Fibroblast of lung (primary cell): ENCODE results near the gene SMAD3. TPM values are rescaled to one million over a fixed set of nuclear protein-coding genes. Genes with fewer than 3 reads are reported as not detected.

Experiments used
- DNase-seq, 2 donors: peaks; one replicate each; pipeline versions ENCODE4 v3.0.0 to v3.0.0-alpha.2; 2010; ENCODE audit warnings: low read depth in 2 of 2
- H2AFZ ChIP-seq: 2 replicates; pipeline ENCODE4 v1.5.1; 2012; ENCODE audit warnings: low read length, control low read depth, inconsistent platforms
- H3K27ac ChIP-seq: 2 replicates; pipeline ENCODE4 v1.5.1; 2011; ENCODE audit warnings: low read length, control low read depth; ENCODE audit not compliant: insufficient read depth
- H3K27me3 ChIP-seq: 2 replicates; pipeline ENCODE4 v1.5.1; 2011; ENCODE audit warnings: mild to moderate bottlenecking, low read length; ENCODE audit not compliant: control insufficient read depth, insufficient read depth
- H3K36me3 ChIP-seq: 2 replicates; pipeline ENCODE4 v1.5.1; 2011; ENCODE audit warnings: low read length; ENCODE audit not compliant: control insufficient read depth, insufficient read depth
- H3K4me1 ChIP-seq: 2 replicates; pipeline ENCODE4 v1.5.1; 2011; ENCODE audit warnings: low read length; ENCODE audit not compliant: control insufficient read depth, insufficient read depth; ENCODE audit errors: extremely low read depth
- H3K4me2 ChIP-seq: 2 replicates; pipeline ENCODE4 v1.5.1; 2011; ENCODE audit warnings: low read length, control low read depth; ENCODE audit not compliant: insufficient read depth; ENCODE audit errors: extremely low read depth
- H3K4me3 ChIP-seq, 4 experiments: fragments of 200-600 bp in 1 of 4; sonication (generic) in 1 of 4; replicated peaks in 1 of 4; 2 replicates each; pipeline ENCODE4 v1.5.1; 2011 to 2016; ENCODE audit warnings: low read length in 4 of 4, low read depth in 3 of 4, mild to moderate bottlenecking in 3 of 4, control low read depth in 2 of 4, inconsistent platforms in 1 of 4, mixed read lengths in 1 of 4; ENCODE audit not compliant: insufficient read depth in 1 of 4; ENCODE audit errors: control extremely low read depth in 1 of 4
- H3K79me2 ChIP-seq: 2 replicates; pipeline ENCODE4 v1.5.1; 2012; ENCODE audit warnings: mild to moderate bottlenecking, low read length, inconsistent platforms; ENCODE audit not compliant: control insufficient read depth, insufficient read depth
- H3K9ac ChIP-seq: 2 replicates; pipeline ENCODE4 v1.5.1; 2011; ENCODE audit warnings: mild to moderate bottlenecking, low read length, control low read depth; ENCODE audit not compliant: insufficient read depth
- H3K9me3 ChIP-seq: 2 replicates; pipeline ENCODE4 v1.5.1; 2012; ENCODE audit warnings: low read depth, low read length; ENCODE audit not compliant: control insufficient read depth, insufficient read depth
- H4K20me1 ChIP-seq: 2 replicates; pipeline ENCODE4 v1.5.1; 2011; ENCODE audit warnings: low read length; ENCODE audit not compliant: control insufficient read depth, insufficient read depth; ENCODE audit errors: extremely low read depth
- EZH2 ChIP-seq: IDR thresholded peaks from 2 replicates; pipeline ENCODE4 v1.5.1; 2012; ENCODE audit warnings: low read length, control low read depth, mild to moderate bottlenecking; ENCODE audit errors: missing control alignments
- polyA plus RNA-seq, 2 donors: library from polyadenylated mRNA; depleted of rRNA in 1 of 2; stranded (reverse) in 1 of 2; unstranded in 1 of 2; fragments of >200 nt; gene quantifications; 2 replicates each; pipeline ENCODE4 v1.2.1, GENCODE V29; 2011 to 2012; ENCODE audit warnings: missing spikeins in 1 of 2
- total RNA-seq: library from RNA; depleted of rRNA; stranded (reverse); fragments of >200 nt; gene quantifications from 2 replicates; pipeline ENCODE4 v1.2.1, GENCODE V29; 2014
- TF ChIP-seq, protein P1 (sequence below), 2 donors: IDR thresholded peaks in 1 of 2; conservative IDR thresholded peaks in 1 of 2; 1 replicate in 1 of 2; 2 replicates in 1 of 2; pipeline ENCODE4 v1.5.1; 2011 to 2012; ENCODE audit warnings: low read length in 2 of 2, control low read depth in 1 of 2, inconsistent platforms in 1 of 2, low read depth in 1 of 2, mild to moderate bottlenecking in 1 of 2

Gene SMAD3
- total and polyA plus RNA-seq, 2 donors (not counting 1 experiment from before 2014, with no cell fraction given) = 69.9 to 173 TPM

DNA sequence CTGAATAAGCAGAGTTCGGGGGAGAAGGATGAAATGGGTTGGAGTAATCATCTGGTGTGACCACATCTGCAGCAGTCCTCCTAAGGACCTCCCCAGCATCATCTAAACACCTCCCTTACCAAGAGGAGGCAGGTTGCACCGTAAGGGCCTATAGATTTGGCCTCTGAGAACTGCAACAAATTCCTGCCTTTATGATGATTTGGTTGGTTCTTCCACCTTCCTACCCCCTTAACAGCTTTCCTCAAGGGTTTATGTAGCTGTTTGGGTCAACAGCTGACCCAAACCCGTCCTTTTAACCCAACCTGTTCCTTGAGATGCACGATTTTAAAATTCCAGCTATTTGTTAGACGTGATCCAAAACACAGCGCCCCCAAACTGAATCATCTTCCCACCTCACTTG lies 130.8 kb downstream of the SMAD3 start:
- H3K79me2 ChIP-seq = no peaks in the 10 kb centered on the region
- peaks cover 27% of the 10 kb centered on the region for H3K4me1 ChIP-seq
- no peaks in the 10 kb centered on the region for H3K27me3 ChIP-seq
- H3K4me3 ChIP-seq = no peak overlapping the region
- no peaks in the 10 kb centered on the region for H4K20me1 ChIP-seq
- peak overlapping the region; percentile 29 for H3K4me2 ChIP-seq
- H3K36me3 ChIP-seq = peaks cover 17% of the 10 kb centered on the region
- peak overlapping the region; percentile 69 for H3K27ac ChIP-seq
- H3K9me3 ChIP-seq = no peaks in the 10 kb centered on the region
- H3K9ac ChIP-seq = no peak overlapping the region
- DNase-seq = no peak
- TF ChIP-seq, protein P1, sequence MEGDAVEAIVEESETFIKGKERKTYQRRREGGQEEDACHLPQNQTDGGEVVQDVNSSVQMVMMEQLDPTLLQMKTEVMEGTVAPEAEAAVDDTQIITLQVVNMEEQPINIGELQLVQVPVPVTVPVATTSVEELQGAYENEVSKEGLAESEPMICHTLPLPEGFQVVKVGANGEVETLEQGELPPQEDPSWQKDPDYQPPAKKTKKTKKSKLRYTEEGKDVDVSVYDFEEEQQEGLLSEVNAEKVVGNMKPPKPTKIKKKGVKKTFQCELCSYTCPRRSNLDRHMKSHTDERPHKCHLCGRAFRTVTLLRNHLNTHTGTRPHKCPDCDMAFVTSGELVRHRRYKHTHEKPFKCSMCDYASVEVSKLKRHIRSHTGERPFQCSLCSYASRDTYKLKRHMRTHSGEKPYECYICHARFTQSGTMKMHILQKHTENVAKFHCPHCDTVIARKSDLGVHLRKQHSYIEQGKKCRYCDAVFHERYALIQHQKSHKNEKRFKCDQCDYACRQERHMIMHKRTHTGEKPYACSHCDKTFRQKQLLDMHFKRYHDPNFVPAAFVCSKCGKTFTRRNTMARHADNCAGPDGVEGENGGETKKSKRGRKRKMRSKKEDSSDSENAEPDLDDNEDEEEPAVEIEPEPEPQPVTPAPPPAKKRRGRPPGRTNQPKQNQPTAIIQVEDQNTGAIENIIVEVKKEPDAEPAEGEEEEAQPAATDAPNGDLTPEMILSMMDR (conservative IDR thresholded peaks at IDR 0.05 in 1 of 2, IDR thresholded peaks at IDR 0.05 in 1 of 2; ENCODE audit: low read depth in 1 of 2, low read length in 2 of 2) = no peak
- TF ChIP-seq EZH2 = no peak
- no peak overlapping the region for H2AFZ ChIP-seq

DNA sequence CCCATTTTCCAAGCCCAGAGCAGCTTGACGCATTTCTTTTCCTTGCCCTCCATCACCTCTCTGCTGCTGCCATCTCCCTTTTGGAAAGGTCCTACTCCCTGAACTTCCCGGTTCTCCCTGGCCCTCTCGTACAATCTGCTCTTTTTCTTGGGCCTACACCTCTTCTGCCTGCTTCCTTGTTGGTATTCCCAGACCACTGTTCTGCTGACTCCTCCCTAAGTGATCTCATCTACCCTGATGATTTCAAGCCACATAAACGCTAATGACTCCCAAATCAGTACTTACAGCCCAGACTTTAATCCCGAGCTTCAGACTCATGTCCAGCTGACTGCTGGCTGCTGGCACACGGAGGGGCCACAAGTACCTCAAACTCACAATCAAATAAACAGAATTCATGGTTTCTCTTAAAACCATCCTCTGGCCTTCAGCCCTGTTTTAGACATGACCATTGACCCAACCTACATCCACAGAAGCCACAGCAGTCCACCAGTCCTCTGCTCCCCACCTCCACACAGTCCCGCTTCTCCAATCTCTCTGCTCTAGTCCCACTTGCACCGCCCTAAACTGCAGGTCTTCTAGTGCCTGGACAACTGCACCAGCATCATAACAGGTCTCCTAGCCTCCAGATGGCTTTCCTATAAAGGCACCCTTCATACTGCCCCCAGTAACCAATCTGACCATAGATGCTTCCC lies 131.4 kb downstream of the SMAD3 start:
- Histone ChIP-seq H3K27me3 (no peaks in the 10 kb centered on the region), H3K4me2 (peak overlapping the region; percentile 29), H3K4me3 (no peak overlapping the region), H4K20me1 (no peaks in the 10 kb centered on the region), H3K79me2 (no peaks in the 10 kb centered on the region), H3K36me3 (peaks cover 17% of the 10 kb centered on the region), H3K9me3 (no peaks in the 10 kb centered on the region), H3K4me1 (peaks cover 29% of the 10 kb centered on the region), H3K9ac (no peak overlapping the region), H2AFZ (no peak overlapping the region), H3K27ac (peak overlapping the region; percentile 69)
- DNase-seq = peak; percentile 83 to 96
- TF ChIP-seq, protein P1 (conservative IDR thresholded peaks at IDR 0.05 in 1 of 2, IDR thresholded peaks at IDR 0.05 in 1 of 2; ENCODE audit: low read depth in 1 of 2, low read length in 2 of 2) = no peak
- no peak for TF ChIP-seq EZH2

DNA sequence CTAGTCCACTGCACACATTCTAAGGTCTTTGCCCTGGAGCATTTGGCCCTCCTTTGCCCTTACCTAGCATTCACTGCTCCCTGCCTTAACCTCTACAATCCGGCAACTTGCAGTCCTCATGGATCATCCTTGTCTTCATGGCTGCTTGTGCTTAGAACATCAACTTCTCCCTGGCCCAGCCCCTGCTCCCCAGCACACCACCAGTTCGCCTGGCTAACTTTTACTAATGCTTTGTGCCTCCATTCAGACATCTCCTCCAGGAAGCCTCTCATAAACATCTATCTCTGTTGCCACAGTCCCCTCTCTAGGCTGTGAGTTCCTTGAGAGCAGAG lies 131.9 kb downstream of the SMAD3 start:
- Histone ChIP-seq H3K27me3 (no peaks in the 10 kb centered on the region), H3K27ac (peak overlapping the region; percentile 69), H2AFZ (no peak overlapping the region), H3K36me3 (peaks cover 12% of the 10 kb centered on the region), H3K79me2 (no peaks in the 10 kb centered on the region), H3K9me3 (no peaks in the 10 kb centered on the region), H4K20me1 (no peaks in the 10 kb centered on the region), H3K4me3 (no peak overlapping the region), H3K4me2 (no peak overlapping the region), H3K4me1 (peaks cover 27% of the 10 kb centered on the region), H3K9ac (no peak overlapping the region)
- no peak for DNase-seq
- TF ChIP-seq EZH2 = no peak
- TF ChIP-seq, protein P1 (conservative IDR thresholded peaks at IDR 0.05 in 1 of 2, IDR thresholded peaks at IDR 0.05 in 1 of 2; ENCODE audit: low read depth in 1 of 2, low read length in 2 of 2) = no peak
